Neuronal stem cell (in vitro differentiated cells): ENCODE results near the gene TUBG2. TPM values are rescaled to one million over a fixed set of nuclear protein-coding genes. Genes with fewer than 3 reads are reported as not detected.
"Not testable (repeated sequence)": the region's sequence is repeated elsewhere in the genome, so short reads cannot be mapped to it uniquely, and the experiment has no call there.

Experiments used
- DNase-seq: peaks from one replicate; pipeline ENCODE4 v3.0.0-alpha.2; 2013; ENCODE audit warnings: low spot score
- H2AFZ ChIP-seq: one replicate; pipeline ENCODE4 v1.6.1; 2013; ENCODE audit warnings: mild to moderate bottlenecking, low read length, inconsistent platforms
- H2AK5ac ChIP-seq: 2 replicates; pipeline ENCODE4 v1.6.1; 2013; ENCODE audit warnings: low read depth, mild to moderate bottlenecking, inconsistent platforms, low read length, moderate library complexity, mixed read lengths
- H2BK120ac ChIP-seq: 2 replicates; pipeline ENCODE4 v1.6.1; 2013; ENCODE audit warnings: low read depth, mild to moderate bottlenecking, inconsistent platforms, low read length, moderate library complexity, mixed read lengths
- H2BK12ac ChIP-seq: one replicate; pipeline ENCODE4 v1.6.1; 2013; ENCODE audit warnings: low read length, inconsistent platforms
- H2BK15ac ChIP-seq: 2 replicates; pipeline ENCODE4 v1.6.1; 2013; ENCODE audit warnings: mild to moderate bottlenecking, low read length, inconsistent platforms, mixed read lengths
- H2BK5ac ChIP-seq: one replicate; pipeline ENCODE4 v1.6.1; 2013; ENCODE audit warnings: inconsistent platforms, mild to moderate bottlenecking, low read length, moderate library complexity
- H3K14ac ChIP-seq: one replicate; pipeline ENCODE4 v1.6.1; 2013; ENCODE audit warnings: low read length, inconsistent platforms
- H3K18ac ChIP-seq: 2 replicates; pipeline ENCODE4 v1.6.1; 2013; ENCODE audit warnings: low read length, inconsistent platforms
- H3K23ac ChIP-seq: 2 replicates; pipeline ENCODE4 v1.6.1; 2013; ENCODE audit warnings: low read depth, mild to moderate bottlenecking, mixed read lengths, low read length, inconsistent platforms; ENCODE audit not compliant: poor library complexity
- H3K27ac ChIP-seq: replicated peaks from 3 replicates; pipeline ENCODE4 v1.5.1; 2013; ENCODE audit warnings: low read length, inconsistent platforms
- H3K27me3 ChIP-seq, 3 experiments: 2 replicates each; pipeline ENCODE4 v1.6.1; 2013; ENCODE audit warnings: low read length in 3 of 3, mild to moderate bottlenecking in 2 of 3, inconsistent platforms in 1 of 3, low read depth in 1 of 3, mixed read lengths in 1 of 3, moderate library complexity in 1 of 3; ENCODE audit not compliant: control insufficient read depth in 3 of 3, insufficient read depth in 3 of 3
- H3K36me3 ChIP-seq, 2 donors: replicated peaks in 1 of 2; 2 replicates each; pipeline ENCODE4 v1.6.1; 2013; ENCODE audit warnings: low read length in 2 of 2; ENCODE audit not compliant: control insufficient read depth in 2 of 2, insufficient read depth in 2 of 2
- H3K4ac ChIP-seq: 2 replicates; pipeline ENCODE4 v1.6.1; 2013; ENCODE audit warnings: inconsistent platforms, mild to moderate bottlenecking, low read length, moderate library complexity
- H3K4me1 ChIP-seq, 2 donors: 1 replicate in 1 of 2; 2 replicates in 1 of 2; pipeline ENCODE4 v1.6.1; 2013; ENCODE audit warnings: low read length in 2 of 2, low read depth in 1 of 2; ENCODE audit not compliant: control insufficient read depth in 2 of 2, insufficient read depth in 1 of 2
- H3K4me2 ChIP-seq: one replicate; pipeline ENCODE4 v1.6.1; 2013; ENCODE audit warnings: mild to moderate bottlenecking, low read length, inconsistent platforms; ENCODE audit not compliant: insufficient read depth, poor library complexity, severe bottlenecking
- H3K4me3 ChIP-seq, 2 donors: 2 replicates each; pipeline ENCODE4 v1.5.1; 2013; ENCODE audit warnings: low read length in 2 of 2, mild to moderate bottlenecking in 2 of 2, inconsistent platforms in 1 of 2, moderate library complexity in 1 of 2
- H3K79me1 ChIP-seq: one replicate; pipeline ENCODE4 v1.6.1; 2013; ENCODE audit warnings: low read depth, mild to moderate bottlenecking, inconsistent platforms, low read length, moderate library complexity
- H3K9ac ChIP-seq: one replicate; pipeline ENCODE4 v1.6.1; 2013; ENCODE audit warnings: mild to moderate bottlenecking, low read depth, low read length, inconsistent platforms; ENCODE audit not compliant: poor library complexity
- H3K9me3 ChIP-seq, 2 donors: replicated peaks in 1 of 2; 2 replicates each; pipeline versions ENCODE3 to v1.6.1; 2013; ENCODE audit warnings: low read length in 2 of 2, mild to moderate bottlenecking in 2 of 2, inconsistent platforms in 1 of 2, low read depth in 1 of 2, mixed read lengths in 1 of 2, moderate library complexity in 1 of 2; ENCODE audit not compliant: control insufficient read depth in 2 of 2, insufficient read depth in 1 of 2
- H4K8ac ChIP-seq: one replicate; pipeline ENCODE4 v1.6.1; 2013; ENCODE audit warnings: low read depth, mild to moderate bottlenecking, inconsistent platforms, low read length, moderate library complexity
- H4K91ac ChIP-seq: one replicate; pipeline ENCODE4 v1.6.1; 2013; ENCODE audit warnings: low read length, low read depth, mild to moderate bottlenecking, inconsistent platforms; ENCODE audit not compliant: poor library complexity
- WGBS, 2 donors: extraction: QIAGEN DNeasy Blood & Tissue Kit; methylation state at CpG; one replicate each; pipeline ENCODE4 v1.1.7; 2013; ENCODE audit warnings: missing lambda C conversion rate in 2 of 2, mixed read lengths in 1 of 2; ENCODE audit not compliant: insufficient read length in 2 of 2, insufficient replicate concordance in 1 of 2; ENCODE audit errors: extremely low coverage in 2 of 2; 5-methylcytosine and 5-hydroxymethylcytosine counted together
- polyA plus RNA-seq, 2 experiments: library from polyadenylated mRNA; stranded (reverse); fragments of 200-250 nt; gene quantifications; one replicate each; pipeline ENCODE4 v1.2.3, GENCODE V29; 2013

The TUBG2 gene
- 19.4 TPM for polyA plus RNA-seq (2013, experiment 1 of 2)
- polyA plus RNA-seq (2013, experiment 2 of 2), result 19.8 TPM

GRCh38 chr17:42659079-42659931 lies at the start of gene TUBG2:
TSS of gene TUBG2 (plus strand) at chr17:42659284. CDS start at chr17:42659504, 220 bp downstream.
- peak within 1 kb of the TSS; percentile 97 for H3K9ac ChIP-seq
- H2BK12ac ChIP-seq, result no peak within 1 kb of the TSS
- H3K14ac ChIP-seq, result peak within 1 kb of the TSS; percentile 57
- H3K36me3 ChIP-seq, result peaks cover 2 to 29% of the 10 kb centered on the region in 2 donors
- H4K8ac ChIP-seq, result no peak within 1 kb of the TSS
- H3K4me2 ChIP-seq, result peak within 1 kb of the TSS; percentile 90
- H3K27me3 ChIP-seq, result no peaks in the 10 kb centered on the region
- WGBS, 2 donors, result no CpG with 5 or more reads among the region's 59 CpGs
- no peak within 1 kb of the TSS for H3K4ac ChIP-seq
- H2AFZ ChIP-seq, result peak within 1 kb of the TSS; percentile 96
- H3K4me3 ChIP-seq, result peak within 1 kb of the TSS; percentile 66 to 84
- peaks cover 0 to 4% of the 10 kb centered on the region in 2 donors for H3K9me3 ChIP-seq
- peaks cover 2 to 3% of the 10 kb centered on the region in 2 donors for H3K4me1 ChIP-seq
- peak within 1 kb of the TSS; percentile 95 for H3K18ac ChIP-seq
- H3K27ac ChIP-seq, result no peak within 1 kb of the TSS
- peak within 1 kb of the TSS; percentile 2 for H2BK5ac ChIP-seq
- H4K91ac ChIP-seq, result no peak within 1 kb of the TSS
- no peaks in the 10 kb centered on the region for H3K79me1 ChIP-seq
- H3K23ac ChIP-seq, result peak within 1 kb of the TSS; percentile 62
- H2AK5ac ChIP-seq, result no peak within 1 kb of the TSS
- H2BK120ac ChIP-seq, result no peak within 1 kb of the TSS
- H2BK15ac ChIP-seq, result peak within 1 kb of the TSS; percentile 52
- peak; percentile 85 for DNase-seq

- not testable (repeated sequence) for H2BK12ac ChIP-seq, H3K27me3 ChIP-seq, H3K79me1 ChIP-seq, H3K9me3 ChIP-seq, H2BK5ac ChIP-seq, DNase-seq, H4K91ac ChIP-seq, H3K14ac ChIP-seq
- H3K4me3 ChIP-seq, result peak overlapping the region; percentile 85 to 98
- H2AK5ac ChIP-seq, result peak overlapping the region; percentile 70
- peak overlapping the region; percentile 67 for H2BK15ac ChIP-seq
- peak overlapping the region; percentile 61 for H2BK120ac ChIP-seq
- H3K27ac ChIP-seq, result peak overlapping the region; percentile 77
- H3K36me3 ChIP-seq, result peaks cover 26 to 48% of the 10 kb centered on the region in 2 donors
- peak overlapping the region; percentile 84 for H3K4ac ChIP-seq
- peak overlapping the region; percentile 97 for H3K9ac ChIP-seq
- H2AFZ ChIP-seq, result peak overlapping the region; percentile 94
- peak overlapping the region; percentile 89 for H3K18ac ChIP-seq
- peak overlapping the region; percentile 98 for H3K23ac ChIP-seq
- peak overlapping the region; percentile 93 for H3K4me2 ChIP-seq
- WGBS, 2 donors, result no CpG with 5 or more reads among the region's 42 CpGs
- H3K4me1 ChIP-seq, result peaks cover 7 to 11% of the 10 kb centered on the region in 2 donors
- peak overlapping the region; percentile 65 for H4K8ac ChIP-seq
Measured at GRCh38 chr17:42609814-42610801, 49.0 kb upstream of the TUBG2 start.

GRCh38 chr17:42612013-42612412 lies 47.1 kb upstream of the TUBG2 start:
- Histone ChIP-seq H3K4me1 (peaks cover 7 to 11% of the 10 kb centered on the region in 2 donors), H3K36me3 (peaks cover 34 to 54% of the 10 kb centered on the region in 2 donors), H3K9me3 (no peaks in the 10 kb centered on the region), H2BK12ac (no peak overlapping the region), H2BK5ac (no peak overlapping the region), H3K18ac (no peak overlapping the region), H4K91ac (no peak overlapping the region), H2AK5ac (no peak overlapping the region), H2AFZ (no peak overlapping the region), H2BK15ac (no peak overlapping the region), H3K27me3 (no peaks in the 10 kb centered on the region), H4K8ac (no peak overlapping the region), H3K4me3 (no peak overlapping the region), H3K23ac (no peak overlapping the region), H3K4me2 (no peak overlapping the region), H3K9ac (no peak overlapping the region), H3K79me1 (peaks cover 8% of the 10 kb centered on the region), H3K4ac (no peak overlapping the region), H3K14ac (no peak overlapping the region), H3K27ac (no peak overlapping the region), H2BK120ac (no peak overlapping the region)
- no peak for DNase-seq
- WGBS, 2 donors, result no CpG with 5 or more reads among the region's 4 CpGs
